Measurements from ENCODE around the gene PIK3AP1.

Gene PIK3AP1

GRCh38 chr10:96670786-96671185 is 49.5 kb downstream of the PIK3AP1 start:
- DNase-seq, result no peak

- DNase-seq, result no peak
Measured at GRCh38 chr10:96667401-96667800, 52.9 kb downstream of the PIK3AP1 start.

GRCh38 chr10:96666741-96667140 is 53.6 kb downstream of the PIK3AP1 start:
- no peak for DNase-seq

- no peak for DNase-seq
Measured at GRCh38 chr10:96665306-96665705, 55.0 kb downstream of the PIK3AP1 start.

GRCh38 chr10:96664563-96664962 is 55.8 kb downstream of the PIK3AP1 start:
- DNase-seq, result no peak

- DNase-seq, result no peak
Measured at GRCh38 chr10:96663797-96664196, 56.5 kb downstream of the PIK3AP1 start.

- no peak for DNase-seq
Measured at GRCh38 chr10:96661632-96662031, 58.7 kb downstream of the PIK3AP1 start.

- DNase-seq, result no peak
Measured at GRCh38 chr10:96660297-96660696, 60.0 kb downstream of the PIK3AP1 start.

GRCh38 chr10:96658844-96659243 is 61.5 kb downstream of the PIK3AP1 start:
- no peak for DNase-seq

GRCh38 chr10:96657385-96657784 is 62.9 kb downstream of the PIK3AP1 start:
- DNase-seq, result no peak

GRCh38 chr10:96656839-96657238 is 63.5 kb downstream of the PIK3AP1 start:
- DNase-seq, result no peak

- DNase-seq, result no peak
Measured at GRCh38 chr10:96656198-96656577, 64.1 kb downstream of the PIK3AP1 start.

GRCh38 chr10:96655461-96656197 is 64.7 kb downstream of the PIK3AP1 start:
- no peak for DNase-seq

- DNase-seq, result no peak
Measured at GRCh38 chr10:96651998-96652431, 68.3 kb downstream of the PIK3AP1 start.

GRCh38 chr10:96650958-96651357 is 69.4 kb downstream of the PIK3AP1 start:
- DNase-seq, result no peak

- DNase-seq, result no peak
Measured at GRCh38 chr10:96648297-96648696, 72.0 kb downstream of the PIK3AP1 start.

GRCh38 chr10:96647466-96647865 is 72.8 kb downstream of the PIK3AP1 start:
- DNase-seq, result no peak

- no peak for DNase-seq
Measured at GRCh38 chr10:96646751-96647166, 73.6 kb downstream of the PIK3AP1 start.

GRCh38 chr10:96646301-96646700 is 74.0 kb downstream of the PIK3AP1 start:
- no peak for DNase-seq

GRCh38 chr10:96645191-96645721 is 75.1 kb downstream of the PIK3AP1 start:
- no peak for DNase-seq

- DNase-seq, result no peak
Measured at GRCh38 chr10:96643920-96644319, 76.4 kb downstream of the PIK3AP1 start.

GRCh38 chr10:96642973-96643372 is 77.3 kb downstream of the PIK3AP1 start:
- peak; percentile 82 for DNase-seq

GRCh38 chr10:96642530-96642929 is 77.8 kb downstream of the PIK3AP1 start:
- DNase-seq, result no peak

- no peak for DNase-seq
Measured at GRCh38 chr10:96641396-96642295, 78.7 kb downstream of the PIK3AP1 start.
